ENCODE measurements around the gene COL6A3.

Gene COL6A3

DNA sequence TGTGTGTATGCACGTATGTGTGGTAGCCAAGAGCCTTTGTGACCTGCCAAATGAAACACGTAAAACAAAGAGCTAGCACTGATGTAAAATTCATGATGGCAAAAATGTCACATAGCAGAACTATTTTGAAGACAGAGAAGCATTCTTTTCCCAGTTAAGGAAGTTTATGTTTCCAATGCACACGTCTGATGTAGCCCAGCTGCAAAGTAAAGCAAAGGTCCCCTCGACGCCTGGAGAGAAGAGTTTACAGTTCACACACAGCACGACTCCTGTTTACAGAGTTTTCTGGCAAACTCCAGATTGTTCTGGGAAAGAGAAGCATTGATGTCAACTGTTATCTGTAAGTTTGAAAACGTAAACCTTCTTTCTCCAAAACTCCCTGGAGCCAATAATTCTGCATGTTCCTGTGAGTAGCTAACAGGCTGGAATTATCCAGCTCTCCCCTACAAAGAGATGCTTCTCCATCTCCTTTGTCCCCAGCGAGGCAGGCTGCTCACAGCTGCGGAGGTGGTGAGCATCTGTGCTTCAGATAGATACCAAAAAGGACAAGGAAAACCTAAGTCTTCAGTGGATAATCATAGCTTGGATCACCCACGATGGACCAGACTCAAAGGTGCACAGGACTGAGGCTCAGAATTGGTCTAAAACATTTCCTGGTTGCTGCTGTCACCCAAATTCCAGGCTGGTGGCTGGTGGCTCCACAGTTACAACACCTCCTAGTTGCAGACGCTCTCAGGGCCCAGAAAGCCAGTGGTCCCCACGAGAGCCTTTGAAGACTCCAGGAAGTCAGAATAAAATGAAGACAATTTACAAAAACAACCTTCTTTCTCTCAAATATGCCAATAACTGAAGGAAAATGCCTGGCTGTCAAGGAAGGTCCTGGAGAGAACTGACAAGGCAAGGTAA lies 87.4 kb downstream of the COL6A3 start:
- H3K4me3 ChIP-seq (ENCODE audit: low read length) = no peak overlapping the region
- TF ChIP-seq, protein P1, sequence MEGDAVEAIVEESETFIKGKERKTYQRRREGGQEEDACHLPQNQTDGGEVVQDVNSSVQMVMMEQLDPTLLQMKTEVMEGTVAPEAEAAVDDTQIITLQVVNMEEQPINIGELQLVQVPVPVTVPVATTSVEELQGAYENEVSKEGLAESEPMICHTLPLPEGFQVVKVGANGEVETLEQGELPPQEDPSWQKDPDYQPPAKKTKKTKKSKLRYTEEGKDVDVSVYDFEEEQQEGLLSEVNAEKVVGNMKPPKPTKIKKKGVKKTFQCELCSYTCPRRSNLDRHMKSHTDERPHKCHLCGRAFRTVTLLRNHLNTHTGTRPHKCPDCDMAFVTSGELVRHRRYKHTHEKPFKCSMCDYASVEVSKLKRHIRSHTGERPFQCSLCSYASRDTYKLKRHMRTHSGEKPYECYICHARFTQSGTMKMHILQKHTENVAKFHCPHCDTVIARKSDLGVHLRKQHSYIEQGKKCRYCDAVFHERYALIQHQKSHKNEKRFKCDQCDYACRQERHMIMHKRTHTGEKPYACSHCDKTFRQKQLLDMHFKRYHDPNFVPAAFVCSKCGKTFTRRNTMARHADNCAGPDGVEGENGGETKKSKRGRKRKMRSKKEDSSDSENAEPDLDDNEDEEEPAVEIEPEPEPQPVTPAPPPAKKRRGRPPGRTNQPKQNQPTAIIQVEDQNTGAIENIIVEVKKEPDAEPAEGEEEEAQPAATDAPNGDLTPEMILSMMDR (conservative IDR thresholded peaks at IDR 0.05; ENCODE audit: low read depth, low read length) = no peak
- no peak for DNase-seq (ENCODE audit: low read depth)

DNA sequence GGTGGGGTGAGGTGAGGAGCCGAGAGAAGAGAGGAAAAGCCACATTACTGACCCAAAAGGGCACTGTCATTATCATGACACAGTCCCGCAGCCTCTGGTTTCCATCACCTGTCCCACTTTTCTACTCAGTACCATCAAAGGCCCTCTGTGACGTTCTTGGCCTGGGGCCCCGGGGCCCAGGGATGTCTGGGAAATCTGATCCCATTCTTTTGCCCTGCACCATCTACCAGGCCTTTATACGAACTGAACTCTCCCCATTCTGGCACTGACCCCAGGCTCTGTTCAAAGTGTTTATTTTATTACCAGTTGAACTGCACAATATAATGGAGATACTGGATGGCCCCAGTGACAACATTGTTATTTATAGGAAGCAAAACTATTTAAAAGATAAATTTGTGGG lies 89.1 kb downstream of the COL6A3 start:
- no peak for DNase-seq (ENCODE audit: low read depth)
- TF ChIP-seq, protein P1 (conservative IDR thresholded peaks at IDR 0.05; ENCODE audit: low read depth, low read length) = no peak
- H3K4me3 ChIP-seq (ENCODE audit: low read length) = no peak overlapping the region

DNA sequence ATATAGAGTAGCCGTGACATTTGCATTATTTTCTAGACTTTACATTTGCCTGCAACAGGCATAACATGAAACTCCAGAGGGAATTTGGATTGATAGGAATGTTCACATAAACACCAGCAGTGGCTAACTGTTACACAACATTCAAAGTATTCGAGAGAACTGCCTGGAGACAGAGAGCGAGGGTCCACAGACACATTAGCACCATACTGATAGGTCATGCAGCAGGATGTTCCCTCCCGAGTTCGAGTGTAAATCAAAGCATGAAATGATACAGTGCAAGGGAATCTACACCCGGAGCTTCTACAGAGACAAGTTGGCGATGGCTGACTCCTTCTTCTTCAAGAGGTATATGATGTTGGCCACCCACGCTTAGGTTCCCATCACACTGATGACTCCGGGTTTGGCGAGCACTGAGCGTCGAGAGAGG lies 89.5 kb downstream of the COL6A3 start:
- DNase-seq (ENCODE audit: low read depth) = no peak
- TF ChIP-seq, protein P1 (conservative IDR thresholded peaks at IDR 0.05; ENCODE audit: low read depth, low read length) = no peak

GRCh38 chr2:237323656-237324055 lies 90.3 kb downstream of the COL6A3 start:
- TF ChIP-seq, protein P1 (conservative IDR thresholded peaks at IDR 0.05; ENCODE audit: low read depth, low read length) = no peak
- DNase-seq (ENCODE audit: low read depth) = no peak

More for the DNA sequence above, 89.5 kb downstream of the COL6A3 start:
- no peak overlapping the region for H3K4me3 ChIP-seq (ENCODE audit: low read length)

GRCh38 chr2:237322564-237322963 lies 91.4 kb downstream of the COL6A3 start:
- DNase-seq (ENCODE audit: low read depth) = no peak
- no peak overlapping the region for H3K4me3 ChIP-seq (ENCODE audit: low read length)
- TF ChIP-seq, protein P1 (conservative IDR thresholded peaks at IDR 0.05; ENCODE audit: low read depth, low read length) = peak; percentile 66

More at GRCh38 chr2:237323656-237324055, 90.3 kb downstream of the COL6A3 start:
- no peak overlapping the region for H3K4me3 ChIP-seq (ENCODE audit: low read length)

DNA sequence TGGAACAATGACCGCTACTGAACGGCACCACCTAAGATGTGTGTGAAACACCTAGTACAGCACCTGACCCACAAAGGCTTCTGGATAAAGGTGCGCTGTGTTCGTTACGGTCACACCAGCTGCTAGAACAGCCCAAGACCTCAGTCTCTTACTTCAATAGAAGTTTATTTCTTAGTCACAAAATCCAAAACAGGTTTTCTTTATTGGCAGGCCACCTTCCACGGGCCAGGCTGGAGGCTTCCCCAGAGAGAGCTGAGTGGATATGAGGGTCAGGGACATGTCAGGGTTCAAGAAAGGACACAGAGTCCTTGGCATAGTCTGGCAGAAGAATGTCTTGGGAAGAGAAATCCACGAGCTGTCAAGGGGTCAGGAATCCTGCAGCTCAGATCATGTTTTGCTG lies 92.2 kb downstream of the COL6A3 start:
- H3K4me3 ChIP-seq (ENCODE audit: low read length) = no peak overlapping the region
- no peak for DNase-seq (ENCODE audit: low read depth)
- TF ChIP-seq, protein P1 (conservative IDR thresholded peaks at IDR 0.05; ENCODE audit: low read depth, low read length) = no peak

Data from retinal pigment epithelial cell (primary cell).